ENCODE data around the gene TRPM4. TPM values are rescaled to one million over a fixed set of nuclear protein-coding genes. Genes with fewer than 3 reads are reported as not detected.

The TRPM4 gene
- total RNA-seq, 1 donor from 2014 or later: 31.5 TPM

DNA sequence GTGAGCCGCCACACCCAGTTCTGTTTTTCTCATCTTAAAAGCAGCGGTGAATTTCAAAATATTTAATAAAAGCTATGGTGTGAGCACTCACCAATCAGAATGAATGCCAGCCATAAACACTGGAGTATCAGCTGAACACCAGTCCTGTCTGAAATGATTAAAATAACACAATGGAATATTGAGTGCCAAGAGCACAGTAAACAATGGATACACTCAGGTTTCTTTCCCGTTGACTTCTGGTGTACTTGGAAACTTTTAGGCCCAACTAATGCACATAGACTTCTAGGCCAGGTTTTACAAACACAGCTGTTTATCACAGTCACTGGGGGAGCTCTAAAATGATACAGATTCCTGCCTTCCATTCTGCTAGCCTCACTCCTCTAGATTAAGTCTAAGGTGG, 99.1 kb downstream of the TRPM4 start:
- no peaks in the 10 kb centered on the region for H3K4me1 ChIP-seq
- H3K27me3 ChIP-seq (ENCODE audit: low read depth): peaks cover 4% of the 10 kb centered on the region
- TF ChIP-seq CTCF (IDR thresholded peaks at IDR 0.05; ENCODE audit: borderline replicate concordance): no peak
- no peaks in the 10 kb centered on the region for H3K36me3 ChIP-seq
- H3K4me3 ChIP-seq: no peak overlapping the region
- peaks cover 24% of the 10 kb centered on the region for H3K9me3 ChIP-seq (replicated peaks)
- no peak overlapping the region for H3K27ac ChIP-seq (replicated peaks)
- DNase-seq: no peak
- intact Hi-C loops (cut with micrococcal nuclease): no loop called here

Other genes with a start within 250 kb of the TRPM4 start
- gene DHDH, start 224.1 kb upstream of the TRPM4 start, total RNA-seq: not detected
- gene BAX, start 202.9 kb upstream of the TRPM4 start, total RNA-seq: 25.5 TPM
- gene FTL, start 192.5 kb upstream of the TRPM4 start, total RNA-seq: 834 TPM
- gene GYS1, start 164.5 kb upstream of the TRPM4 start, total RNA-seq: 138 TPM
- gene RUVBL2, start 163.9 kb upstream of the TRPM4 start, total RNA-seq: 44.4 TPM
- not detected for gene LHB, start 140.7 kb upstream of the TRPM4 start, total RNA-seq
- not detected for gene CGB3, start 133.5 kb upstream of the TRPM4 start, total RNA-seq
- gene CGB2, start 125.9 kb upstream of the TRPM4 start, total RNA-seq: not detected
- not detected for gene CGB1, start 120.9 kb upstream of the TRPM4 start, total RNA-seq
- gene CGB5, start 113.9 kb upstream of the TRPM4 start, total RNA-seq: not detected
- gene CGB8, start 108.7 kb upstream of the TRPM4 start, total RNA-seq: not detected
- not detected for gene CGB7, start 100.0 kb upstream of the TRPM4 start, total RNA-seq
- gene NTF4, start 93.0 kb upstream of the TRPM4 start, total RNA-seq: not detected
- gene KCNA7, start 85.1 kb upstream of the TRPM4 start, total RNA-seq: 0.66 TPM
- gene SNRNP70, start 72.3 kb upstream of the TRPM4 start, total RNA-seq: 115 TPM
- gene LIN7B, start 43.4 kb upstream of the TRPM4 start, total RNA-seq: 23.4 TPM
- 1.6 TPM for gene C19orf73, start 38.6 kb upstream of the TRPM4 start, total RNA-seq
- gene PPFIA3, start 38.2 kb upstream of the TRPM4 start, total RNA-seq: 5.7 TPM
- 1,040 TPM for gene HRC, start 2.4 kb upstream of the TRPM4 start, total RNA-seq
- gene SLC6A16, start 167.4 kb downstream of the TRPM4 start, total RNA-seq: 1.1 TPM
- 3.7 TPM for gene CD37, start 177.6 kb downstream of the TRPM4 start, total RNA-seq
- 44.1 TPM for gene TEAD2, start 204.6 kb downstream of the TRPM4 start, total RNA-seq
- not detected for gene DKKL1, start 206.1 kb downstream of the TRPM4 start, total RNA-seq
- gene KASH5, start 230.5 kb downstream of the TRPM4 start, total RNA-seq: not detected

All from left ventricle myocardium inferior (tissue), 1 donor.